ENCODE measurements around the gene TLR6.
A peak's percentile ranks its signal among the peaks of the same experiment; 100 is the strongest.

TLR6 gene

GRCh38 chr4:38856524-38857337 is at the start of gene TLR6:
TLR6 (minus strand) TSS chr4:38856817; CDS start chr4:38829473, 27,344 bp downstream.
- no peak for FAIRE-seq
- DNase-seq (ENCODE audit: low spot score), result peak; percentile 60

- DNase-seq (ENCODE audit: low spot score), result no peak
- FAIRE-seq, result no peak
These were observed 49.2 kb upstream of the TLR6 start for GRCh38 chr4:38905652-38906385.

GRCh38 chr4:38904682-38905081 is 48.1 kb upstream of the TLR6 start:
- no peak for FAIRE-seq
- DNase-seq (ENCODE audit: low spot score), result no peak

- peak; percentile 20 for FAIRE-seq
- no peak for DNase-seq (ENCODE audit: low spot score)
These were observed 47.6 kb upstream of the TLR6 start for GRCh38 chr4:38904090-38904666.

GRCh38 chr4:38902695-38903094 is 46.1 kb upstream of the TLR6 start:
- peak; percentile 39 for DNase-seq (ENCODE audit: low spot score)
- peak; percentile 84 for FAIRE-seq

GRCh38 chr4:38902221-38902620 is 45.6 kb upstream of the TLR6 start:
- FAIRE-seq, result no peak

GRCh38 chr4:38898245-38898644 is 41.6 kb upstream of the TLR6 start:
- no peak for DNase-seq (ENCODE audit: low spot score)
- FAIRE-seq, result no peak

More at GRCh38 chr4:38902221-38902620, 45.6 kb upstream of the TLR6 start:
- no peak for DNase-seq (ENCODE audit: low spot score)

GRCh38 chr4:38896940-38897339 is 40.3 kb upstream of the TLR6 start:
- no peak for FAIRE-seq
- DNase-seq (ENCODE audit: low spot score), result no peak

- FAIRE-seq (no peak), DNase-seq (ENCODE audit: low spot score) (no peak)
These were observed 37.8 kb upstream of the TLR6 start for GRCh38 chr4:38894322-38894982.

- DNase-seq (ENCODE audit: low spot score), result no peak
- no peak for FAIRE-seq
These were observed 34.7 kb upstream of the TLR6 start for GRCh38 chr4:38891051-38891983.

- peak; percentile 56 for DNase-seq (ENCODE audit: low spot score)
- peak; percentile 78 for FAIRE-seq
These were observed 32.5 kb upstream of the TLR6 start for GRCh38 chr4:38889143-38889542.

- FAIRE-seq (no peak), DNase-seq (ENCODE audit: low spot score) (no peak)
These were observed 27.6 kb upstream of the TLR6 start for GRCh38 chr4:38884254-38884653.

- DNase-seq (ENCODE audit: low spot score), result no peak
- no peak for FAIRE-seq
These were observed 20.0 kb upstream of the TLR6 start for GRCh38 chr4:38876636-38877035.

GRCh38 chr4:38873290-38873944 is 16.8 kb upstream of the TLR6 start:
- no peak for DNase-seq (ENCODE audit: low spot score)
- FAIRE-seq, result no peak

GRCh38 chr4:38872620-38873019 is 16.0 kb upstream of the TLR6 start:
- FAIRE-seq, result no peak

GRCh38 chr4:38871593-38871992 is 15.0 kb upstream of the TLR6 start:
- DNase-seq (ENCODE audit: low spot score), result no peak
- no peak for FAIRE-seq

More at GRCh38 chr4:38872620-38873019, 16.0 kb upstream of the TLR6 start:
- no peak for DNase-seq (ENCODE audit: low spot score)

GRCh38 chr4:38870098-38870808 is 13.6 kb upstream of the TLR6 start:
- DNase-seq (ENCODE audit: low spot score) (no peak), FAIRE-seq (no peak)

GRCh38 chr4:38869511-38869910 is 12.9 kb upstream of the TLR6 start:
- no peak for DNase-seq (ENCODE audit: low spot score)
- FAIRE-seq, result no peak
